HG03571 (cell line): ENCODE results near the gene RAB31.
"Not testable (repeated sequence)": the region's sequence is repeated elsewhere in the genome, so short reads cannot be mapped to it uniquely, and the experiment has no call there.

Experiments
- ATAC-seq: cut with Tn5 transposase; IDR thresholded peaks from one replicate; pipeline ENCODE4 v1.9.1; 2021; ENCODE audit not compliant: unreplicated experiment

Gene RAB31, protein sequence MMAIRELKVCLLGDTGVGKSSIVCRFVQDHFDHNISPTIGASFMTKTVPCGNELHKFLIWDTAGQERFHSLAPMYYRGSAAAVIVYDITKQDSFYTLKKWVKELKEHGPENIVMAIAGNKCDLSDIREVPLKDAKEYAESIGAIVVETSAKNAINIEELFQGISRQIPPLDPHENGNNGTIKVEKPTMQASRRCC

DNA sequence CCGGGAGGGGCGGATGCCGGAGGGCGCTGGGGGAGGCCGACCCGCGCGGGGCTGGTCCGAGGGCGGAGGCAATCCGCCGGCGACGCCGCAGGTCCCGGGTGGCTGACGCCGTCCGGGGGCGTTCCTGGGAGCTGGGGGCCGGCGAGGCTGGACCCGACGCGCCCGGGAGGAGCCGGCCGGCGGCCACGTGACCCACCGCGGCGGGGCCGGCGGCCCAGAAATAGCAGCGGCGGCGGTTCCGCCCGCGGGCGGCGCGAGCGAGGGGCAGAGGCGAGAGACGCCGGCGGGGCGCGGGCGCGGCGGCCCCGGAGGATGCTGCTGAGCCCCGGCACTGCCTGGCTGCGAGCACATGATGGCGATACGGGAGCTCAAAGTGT lies at the start of gene RAB31:
TSS of gene RAB31 (plus strand) at position 245 of the 377 bp plus-strand sequence. CDS start at position 350, 105 bp downstream.
- no peak for ATAC-seq

DNA sequence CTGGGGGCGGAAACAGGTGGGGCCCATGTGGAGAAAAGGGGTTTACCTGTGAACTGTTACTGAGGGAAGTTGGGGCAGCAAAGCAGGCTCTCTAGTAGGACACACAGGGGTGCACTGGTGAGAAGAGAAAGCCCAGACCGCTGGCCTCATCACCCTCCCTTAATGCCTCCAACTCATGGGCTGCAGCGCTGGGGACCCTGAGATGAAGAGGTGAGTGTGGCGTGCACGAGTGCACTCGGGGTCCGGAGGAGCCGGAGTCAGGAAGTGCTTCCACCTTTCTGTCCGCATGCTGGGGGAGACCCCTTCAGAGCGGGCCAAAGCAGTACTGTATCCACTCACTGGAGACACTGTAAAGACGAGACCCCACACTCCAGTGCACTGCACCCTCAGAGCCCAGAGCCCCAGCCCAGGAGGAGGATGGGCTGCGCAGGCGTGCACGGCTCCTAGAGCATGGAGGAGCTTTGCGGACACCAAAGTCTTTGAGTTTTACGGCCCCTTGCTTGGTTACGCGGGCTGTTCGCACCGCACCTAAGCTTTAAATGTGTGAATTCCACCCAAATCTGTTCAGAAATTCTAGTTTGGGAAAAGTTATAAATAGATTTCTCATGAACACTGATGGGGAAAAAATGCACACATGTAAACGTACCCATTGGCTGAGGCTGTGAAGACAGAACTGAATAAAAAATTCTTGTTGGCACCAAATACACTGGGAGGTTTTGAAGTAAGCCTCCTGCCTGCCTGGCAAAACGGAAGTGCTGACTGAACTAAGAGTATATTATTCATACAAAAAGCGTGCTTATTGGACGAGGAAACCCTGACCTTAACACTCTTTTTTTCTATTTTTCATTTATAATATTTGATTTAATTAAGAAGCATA lies 48.4 kb upstream of the RAB31 start:
- ATAC-seq = no peak

DNA sequence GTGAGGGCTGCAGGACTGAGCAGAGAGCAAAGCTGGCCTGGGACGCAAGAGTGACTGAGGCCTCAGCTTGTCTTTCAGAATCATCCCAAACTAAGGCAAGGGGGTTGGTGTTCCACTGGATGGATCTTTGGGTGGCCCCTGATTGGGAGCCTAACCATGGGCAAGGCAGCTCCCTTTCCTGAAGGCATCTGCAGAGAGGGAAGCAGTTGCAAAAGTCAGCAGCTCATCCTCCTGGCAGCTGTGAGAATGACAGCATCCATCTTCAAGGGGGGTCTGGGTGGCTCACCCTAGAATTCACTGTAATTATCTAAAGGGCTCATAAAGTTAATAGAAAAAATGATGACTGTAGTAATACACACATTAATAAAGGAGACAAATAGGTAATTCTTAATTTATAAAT lies 46.5 kb upstream of the RAB31 start:
- ATAC-seq = no peak

GRCh38 chr18:9663377-9663776 lies 44.7 kb upstream of the RAB31 start:
- no peak for ATAC-seq

DNA sequence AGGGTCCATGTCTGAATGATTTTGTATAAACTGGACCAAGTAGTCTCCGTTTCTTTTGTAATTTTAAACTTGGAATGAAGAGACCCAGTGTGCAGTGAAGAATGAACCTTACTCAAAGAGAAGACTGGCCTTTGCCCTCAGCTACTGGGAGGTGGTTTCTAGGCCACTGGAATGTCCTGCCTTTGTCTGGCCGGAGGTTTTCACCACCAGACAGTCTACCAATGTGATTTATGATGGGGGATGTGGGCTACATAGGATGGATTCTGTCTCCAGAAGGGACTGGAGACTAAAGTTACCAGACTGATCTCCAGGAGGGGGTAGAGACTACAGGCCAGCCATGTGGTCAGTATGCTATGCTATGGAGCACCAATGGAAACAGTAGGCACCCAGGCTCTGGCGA lies 42.8 kb upstream of the RAB31 start:
- no peak for ATAC-seq

GRCh38 chr18:9666548-9666947 lies 41.6 kb upstream of the RAB31 start:
- ATAC-seq = no peak

DNA sequence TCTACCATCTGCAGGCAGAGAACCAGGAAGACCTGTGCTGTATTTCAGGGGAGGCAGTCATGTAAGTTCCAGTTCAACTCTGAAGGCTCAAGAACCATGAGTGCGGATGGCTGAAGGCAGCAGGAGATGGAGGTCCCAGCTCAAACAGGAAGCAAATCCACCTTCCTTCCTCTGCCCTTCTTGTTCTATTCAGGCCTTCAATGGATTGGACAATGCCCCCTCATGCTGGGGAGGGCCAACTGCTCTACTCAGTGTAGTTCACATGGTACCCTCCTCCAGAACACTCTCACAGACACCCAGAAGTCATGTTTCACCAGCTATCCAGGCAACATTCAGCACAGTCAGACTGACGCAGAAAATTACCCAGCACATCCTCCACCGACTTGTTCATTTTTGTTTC lies 39.1 kb upstream of the RAB31 start:
- no peak for ATAC-seq

DNA sequence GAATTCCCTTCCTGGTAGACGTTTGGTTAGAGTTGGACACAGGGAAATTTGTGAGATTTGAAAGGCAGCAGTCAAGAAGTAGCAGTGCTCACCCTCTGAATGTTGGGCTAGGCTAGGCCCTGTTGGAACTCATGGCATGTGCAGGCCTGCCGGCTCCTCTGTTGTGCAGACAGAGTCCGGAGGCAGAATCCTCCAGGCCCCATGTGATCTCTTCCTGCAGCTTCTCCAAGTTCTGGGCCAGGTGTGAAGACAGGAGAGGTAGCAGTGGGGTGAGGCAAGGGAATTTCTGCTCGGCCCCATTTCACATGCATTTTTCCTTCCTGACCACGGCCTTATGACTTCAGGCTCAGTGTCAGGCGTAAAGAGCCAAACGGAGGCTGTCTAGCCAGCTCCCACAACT lies 36.9 kb upstream of the RAB31 start:
- ATAC-seq = no peak

DNA sequence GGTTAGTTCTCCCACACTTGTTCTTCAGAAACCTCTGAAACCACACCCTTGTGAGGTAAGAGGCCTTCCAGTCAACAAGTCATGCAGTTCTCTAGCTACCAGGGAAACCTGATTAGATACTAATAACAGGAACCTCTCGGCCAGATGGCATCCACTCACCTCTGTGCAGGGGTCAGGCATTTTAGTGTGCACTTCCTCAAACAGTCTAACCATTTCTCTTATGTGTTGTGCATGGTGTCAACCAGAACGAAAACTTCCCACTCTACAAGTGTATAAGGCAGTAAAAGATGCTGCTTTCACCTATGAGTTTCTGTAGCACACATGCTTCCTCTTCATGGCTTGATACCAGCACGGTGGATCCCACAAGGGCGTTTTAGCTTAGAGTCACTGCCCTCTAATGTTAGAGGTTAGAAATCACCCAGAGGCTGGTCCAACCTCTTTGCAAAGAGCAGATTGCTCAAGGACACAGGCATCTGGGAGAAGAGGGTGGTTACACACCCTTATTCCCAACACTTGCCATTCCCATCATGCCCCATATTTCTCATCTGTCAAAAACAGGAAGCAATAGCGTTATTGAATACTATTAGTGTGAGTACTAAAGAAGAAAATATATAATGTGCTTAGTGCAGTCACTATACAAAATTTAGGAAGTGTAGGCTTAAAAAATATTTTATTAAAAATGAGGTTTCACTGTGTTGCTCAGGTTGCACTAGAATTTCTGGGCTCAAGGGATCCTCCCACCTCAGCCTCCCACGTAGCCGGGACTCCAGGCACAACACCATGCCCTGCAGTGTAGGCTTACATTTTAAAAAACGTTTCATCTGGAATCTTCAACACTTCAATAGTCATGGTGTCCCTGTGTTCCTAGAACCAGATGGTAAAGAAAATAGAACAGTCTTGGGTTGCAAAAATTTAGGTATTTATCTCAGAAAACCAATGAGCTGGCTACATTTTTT lies 34.5 kb upstream of the RAB31 start:
- peak; percentile 98 for ATAC-seq

DNA sequence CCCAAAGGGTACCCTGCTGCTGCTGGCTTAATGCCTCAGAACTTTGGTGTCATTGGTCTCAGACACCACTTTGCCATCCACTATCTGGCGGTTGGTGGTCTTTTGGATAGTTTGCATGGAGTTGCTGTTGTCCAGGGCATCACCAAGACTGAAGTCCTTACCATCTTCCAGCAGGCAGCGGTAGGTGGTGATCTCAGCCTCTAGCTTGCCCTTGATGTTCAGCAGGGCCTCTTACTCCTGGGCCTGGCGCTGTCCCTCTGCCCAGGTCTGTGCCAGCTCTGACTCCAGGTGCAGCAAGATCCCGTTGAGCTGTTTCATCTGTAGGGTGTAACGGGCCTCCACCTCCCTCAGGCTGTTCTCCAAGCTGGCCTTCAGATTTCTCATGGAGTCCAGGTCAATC lies 29.9 kb upstream of the RAB31 start:
- not testable (repeated sequence) for ATAC-seq

GRCh38 chr18:9679125-9679524 lies 29.0 kb upstream of the RAB31 start:
- no peak for ATAC-seq

GRCh38 chr18:9681217-9681616 lies 26.9 kb upstream of the RAB31 start:
- ATAC-seq = no peak

GRCh38 chr18:9682572-9682971 lies 25.5 kb upstream of the RAB31 start:
- ATAC-seq = no peak

DNA sequence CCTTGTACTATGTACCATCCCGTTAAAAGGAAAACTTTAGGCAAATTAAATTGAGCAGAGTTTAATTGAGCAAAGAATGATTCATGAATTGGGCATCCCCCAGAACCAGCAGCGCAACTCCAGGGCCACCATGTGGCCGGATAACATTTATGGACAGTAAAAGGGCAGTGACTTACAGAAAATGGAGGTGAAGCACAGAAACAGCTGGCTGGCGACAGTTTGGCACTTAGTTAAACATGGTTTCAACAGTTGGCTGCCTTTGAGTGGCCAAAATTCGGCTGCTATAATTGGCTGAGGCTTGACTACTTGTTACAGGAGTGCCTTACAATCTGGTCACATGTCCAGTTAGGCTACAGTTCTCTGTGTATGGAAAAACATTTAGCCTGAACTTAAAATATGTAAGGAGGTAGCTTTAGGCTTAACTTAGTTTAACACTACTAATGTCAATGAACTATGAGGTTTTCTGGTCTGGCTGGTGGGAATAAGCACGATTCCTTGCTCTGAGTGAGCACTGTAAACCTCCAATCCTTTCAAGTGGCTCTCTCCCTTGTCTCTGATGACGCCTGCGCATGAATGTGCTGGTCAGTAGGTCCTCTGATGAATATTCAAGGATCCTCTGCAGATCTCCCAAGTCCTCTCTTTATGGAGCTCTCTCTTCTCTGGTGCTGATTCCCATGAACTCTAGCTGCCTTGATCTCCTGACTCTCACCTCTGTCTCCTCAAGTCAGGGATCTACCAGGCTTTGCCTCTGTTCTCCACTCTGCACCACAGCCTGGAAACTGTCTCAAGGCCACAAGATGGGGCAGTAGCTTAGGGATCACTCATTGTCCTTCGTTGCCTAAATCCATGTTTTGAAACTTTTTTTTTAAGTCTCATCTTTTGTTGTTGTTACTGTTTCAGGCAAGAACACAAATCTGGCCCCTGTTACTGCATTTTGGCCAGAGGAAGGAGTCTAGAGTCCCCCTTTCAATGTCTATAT lies 24.4 kb upstream of the RAB31 start:
- no peak for ATAC-seq

DNA sequence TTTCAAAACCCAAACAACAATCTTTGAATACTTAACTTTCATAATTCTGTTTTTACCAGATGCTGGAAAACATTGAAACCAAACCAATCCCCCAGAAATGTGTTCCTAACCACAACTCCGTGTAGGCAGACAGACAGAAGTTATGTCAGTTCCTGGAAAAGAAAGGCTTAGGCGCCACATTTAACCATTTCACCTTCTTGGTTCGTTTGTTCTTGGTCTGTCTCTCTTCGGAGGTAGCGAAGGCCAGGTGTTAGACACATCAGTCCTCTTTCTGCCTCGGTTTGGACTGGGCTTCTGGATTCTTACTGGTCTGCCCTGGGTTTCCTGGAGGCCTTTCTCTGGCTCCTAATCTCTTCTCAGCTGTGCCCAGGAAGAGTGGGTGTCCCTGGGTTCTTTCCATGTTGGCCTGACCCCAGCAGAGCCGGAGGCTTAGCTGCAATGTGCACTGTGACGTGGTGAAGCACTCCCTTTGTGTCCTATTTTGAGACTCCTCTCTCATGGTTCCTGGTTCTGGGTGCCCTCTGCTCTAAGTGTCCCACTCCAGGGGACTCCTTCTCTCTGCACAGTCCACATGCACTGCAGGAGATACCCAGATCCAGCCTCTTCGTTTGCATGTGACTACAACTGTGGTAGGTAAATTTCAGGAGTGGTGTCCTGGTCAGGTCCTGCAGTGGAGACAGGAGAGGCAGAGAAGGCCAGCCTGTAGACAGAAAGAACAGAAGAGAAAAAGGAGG lies 23.1 kb upstream of the RAB31 start:
- no peak for ATAC-seq

- no peak for ATAC-seq
These were observed 22.5 kb upstream of the RAB31 start for GRCh38 chr18:9685615-9685890.

DNA sequence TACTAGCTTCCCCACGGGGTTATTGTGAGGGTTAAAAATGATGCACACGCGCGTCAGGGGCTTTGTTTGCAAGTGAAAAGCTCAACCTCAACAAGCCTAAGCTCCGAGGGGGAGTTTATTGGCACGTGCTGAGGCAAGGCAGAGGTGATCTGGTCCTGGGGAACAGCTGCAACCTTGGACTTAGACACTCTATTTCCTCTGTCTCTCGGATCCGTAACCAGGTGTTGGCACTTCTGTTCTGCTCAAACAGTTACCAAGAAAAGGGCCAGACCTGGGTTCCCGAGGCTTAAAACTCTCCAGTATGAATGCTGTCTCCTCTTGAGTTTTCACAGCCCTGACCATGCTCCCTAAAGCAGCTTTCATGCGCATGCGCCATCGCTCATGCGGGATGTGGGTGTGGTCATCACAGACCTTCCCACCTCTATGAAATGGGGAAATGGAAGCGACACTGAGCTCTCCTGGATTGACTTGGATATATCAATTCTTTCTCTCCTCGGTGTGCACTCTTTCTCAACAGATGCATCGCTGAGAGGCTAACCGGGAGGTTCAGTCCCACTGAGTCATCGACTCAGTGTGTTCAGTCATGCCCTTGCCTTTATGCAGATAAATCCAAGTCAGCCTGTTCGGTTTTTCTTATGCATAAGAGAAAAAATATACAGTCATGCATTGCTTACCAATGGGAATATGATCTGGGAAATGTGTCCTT lies 19.9 kb upstream of the RAB31 start:
- ATAC-seq = no peak

GRCh38 chr18:9689253-9689652 lies 18.8 kb upstream of the RAB31 start:
- ATAC-seq = no peak
